ENCODE results near the gene CATSPERZ.

- TF ChIP-seq EZH2 (IDR thresholded peaks at IDR 0.05; ENCODE audit: borderline replicate concordance) (no peak), CTCF (IDR thresholded peaks at IDR 0.05; ENCODE audit: poor library complexity) (no peak), EZH2phosphoT487 (IDR thresholded peaks at IDR 0.05; ENCODE audit: low read depth, severe bottlenecking, unreplicated experiment) (no peak)
These were observed 48.5 kb upstream of the CATSPERZ start for GRCh38 chr11:64251753-64252002.

All from hepatocyte (in vitro differentiated cells).